SK-N-MC (cell line): ENCODE data around the gene TENT5C.

Experiments
- EZH2 ChIP-seq: fragments of 200-600 bp; sonication (generic); IDR thresholded peaks from one replicate; pipeline ENCODE4 v1.6.1; 2017; ENCODE audit warnings: antibody characterized with exemption
- POLR2AphosphoS5 ChIP-seq: IDR thresholded peaks from 2 replicates; pipeline ENCODE4 v1.6.1; 2012; ENCODE audit warnings: mild to moderate bottlenecking, low read depth, low read length, borderline replicate concordance

DNA sequence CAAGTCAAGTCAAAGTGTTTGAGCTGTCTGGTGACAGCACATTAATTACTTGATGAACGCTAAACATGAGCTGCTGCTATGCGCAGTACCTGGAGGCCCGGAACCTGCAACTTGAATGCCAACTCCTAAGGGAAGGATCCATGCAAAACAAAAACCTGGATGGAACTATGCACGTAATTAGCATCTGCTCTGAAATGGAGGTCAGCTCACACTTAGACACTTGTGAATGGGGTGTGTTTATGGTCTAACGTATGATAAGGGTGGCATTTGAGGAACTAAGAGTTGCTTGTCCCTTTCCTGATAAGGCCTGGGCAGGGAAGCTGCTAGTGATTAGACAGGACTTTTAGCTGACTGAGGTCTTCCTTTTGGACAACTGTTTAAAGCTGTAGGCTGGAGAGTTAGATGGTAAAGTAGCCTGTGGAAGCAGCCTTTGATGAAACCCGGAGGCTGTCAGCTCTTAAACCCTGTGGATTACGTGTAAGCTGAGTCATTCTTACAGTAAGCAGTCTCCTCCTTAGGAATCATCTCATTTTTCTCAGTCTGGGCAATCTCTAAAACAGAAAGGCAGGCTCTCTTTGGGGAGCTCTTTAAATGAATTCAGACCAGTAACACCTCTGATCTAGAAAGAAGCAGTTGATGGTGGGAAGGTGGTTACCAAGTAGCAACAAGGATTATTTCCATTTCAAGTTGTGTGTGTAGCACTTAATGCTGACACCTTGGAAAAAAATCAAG lies 6.8 kb downstream of the TENT5C start:
- TF ChIP-seq EZH2: no peak
- TF ChIP-seq POLR2AphosphoS5: no peak
